GM18517 (cell line): Measurements from ENCODE around the gene SERPIND1.

Experiments
- ATAC-seq: cut with Tn5 transposase; IDR thresholded peaks from one replicate; pipeline ENCODE4 v1.9.1; 2021; ENCODE audit warnings: mild to moderate bottlenecking, moderate library complexity; ENCODE audit not compliant: unreplicated experiment

SERPIND1 gene

GRCh38 chr22:20771918-20772625 is 1.8 kb upstream of the SERPIND1 start:
- ATAC-seq, result no peak

DNA sequence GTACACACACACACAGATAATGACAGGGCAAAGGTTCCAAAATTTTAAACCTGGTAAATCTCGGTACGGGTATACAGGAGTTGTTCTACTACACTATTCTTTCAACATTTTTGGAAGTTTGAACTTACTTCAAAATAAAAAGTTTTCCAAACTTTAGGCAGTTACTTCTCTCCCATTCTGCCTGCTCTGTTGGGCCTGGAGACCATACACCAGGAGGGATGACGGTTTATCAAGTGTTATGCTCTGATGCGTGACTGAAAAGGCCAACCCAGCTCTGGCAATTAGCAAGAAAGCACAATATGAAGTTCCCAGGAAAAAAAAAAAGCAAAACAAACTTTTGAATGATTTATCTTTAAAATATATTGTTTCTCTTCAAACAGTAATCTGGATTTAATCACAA is 969 bp downstream of the SERPIND1 start:
- ATAC-seq, result no peak

DNA sequence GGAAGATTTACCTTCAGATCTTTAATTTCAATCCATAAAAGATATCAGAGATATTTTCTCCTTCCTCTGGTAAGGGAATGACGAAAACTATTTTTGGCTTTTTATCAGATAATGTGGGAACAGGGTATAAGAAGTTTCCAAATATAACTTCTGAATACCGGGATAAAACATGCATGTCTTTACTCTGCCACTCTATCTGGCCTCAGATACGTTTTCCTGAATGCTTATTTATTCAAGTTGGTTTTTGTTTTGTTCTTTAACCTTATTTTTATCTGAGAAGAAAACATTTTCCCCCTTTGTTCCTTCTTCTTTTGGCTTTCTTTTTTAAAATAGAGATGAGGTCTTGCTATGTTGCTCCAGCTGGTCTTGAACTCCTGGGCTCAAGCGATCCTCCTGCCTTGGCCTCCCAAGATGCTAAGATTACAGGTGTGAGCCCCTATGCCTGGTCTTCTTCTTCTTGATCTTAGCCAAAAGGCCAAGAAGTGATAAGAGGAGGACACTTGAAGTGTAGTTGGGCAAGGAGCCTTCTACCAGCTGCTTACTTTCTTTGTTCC is 1.5 kb downstream of the SERPIND1 start:
- no peak for ATAC-seq

GRCh38 chr22:20776624-20777405 is 2.9 kb downstream of the SERPIND1 start:
- ATAC-seq, result no peak

GRCh38 chr22:20777420-20778177 is 3.7 kb downstream of the SERPIND1 start:
- no peak for ATAC-seq

GRCh38 chr22:20779014-20779817 is 5.3 kb downstream of the SERPIND1 start:
- no peak for ATAC-seq

GRCh38 chr22:20779818-20780158 is 5.9 kb downstream of the SERPIND1 start:
- ATAC-seq, result no peak

GRCh38 chr22:20781272-20781990 is 7.5 kb downstream of the SERPIND1 start:
- ATAC-seq, result no peak

- no peak for ATAC-seq
Measured at GRCh38 chr22:20782083-20782482, 8.2 kb downstream of the SERPIND1 start.

DNA sequence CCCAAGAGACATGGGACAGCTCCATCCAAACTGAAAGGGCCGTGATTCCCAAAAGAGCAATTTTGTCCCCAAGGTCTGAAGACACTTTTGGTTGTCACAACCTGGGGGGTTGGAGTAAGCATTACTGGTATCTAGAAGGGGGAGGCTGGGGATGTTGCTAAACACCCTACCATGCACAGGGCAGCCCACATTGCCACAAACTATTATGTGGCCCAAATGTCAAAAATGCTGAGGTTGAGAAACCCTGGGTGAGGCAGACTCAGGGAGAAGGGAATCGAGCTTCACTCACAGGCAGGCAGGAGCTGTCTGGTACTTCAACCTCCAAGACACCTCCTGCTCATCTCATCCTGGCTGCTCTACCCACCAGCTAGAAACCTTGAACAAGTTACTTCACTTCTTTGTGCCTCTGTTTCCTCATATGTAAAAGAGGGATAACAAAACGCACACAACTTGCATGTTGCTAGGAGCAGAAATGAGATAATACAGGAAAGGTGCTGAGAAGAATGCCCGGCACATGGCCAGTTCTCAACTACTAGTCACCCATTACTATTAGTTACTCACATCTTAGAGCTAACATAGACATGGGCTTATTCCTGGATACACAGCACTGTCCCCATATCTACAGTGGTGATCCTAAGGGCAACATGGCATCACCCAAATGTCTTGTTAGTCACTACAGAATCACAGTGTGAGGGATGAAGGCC is 8.8 kb downstream of the SERPIND1 start:
- ATAC-seq, result no peak

DNA sequence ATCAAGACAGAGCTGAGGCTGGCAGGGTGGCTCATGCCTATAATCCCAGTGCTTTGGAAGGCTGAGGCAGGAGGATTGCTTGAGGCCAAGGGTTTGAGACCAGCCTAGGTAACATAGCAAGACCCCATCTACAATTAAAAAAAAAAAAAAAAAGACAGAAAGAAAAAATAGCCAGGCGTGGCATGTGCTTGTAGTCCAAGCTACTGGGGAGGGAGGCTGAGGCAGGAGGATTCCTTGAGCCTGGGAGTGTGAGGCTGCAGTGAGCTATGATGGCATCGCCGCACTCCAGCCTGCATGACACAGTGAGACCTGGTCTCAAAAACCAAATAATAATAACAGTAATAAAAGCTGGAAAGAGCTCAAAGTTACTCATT is 9.4 kb downstream of the SERPIND1 start:
- no peak for ATAC-seq

DNA sequence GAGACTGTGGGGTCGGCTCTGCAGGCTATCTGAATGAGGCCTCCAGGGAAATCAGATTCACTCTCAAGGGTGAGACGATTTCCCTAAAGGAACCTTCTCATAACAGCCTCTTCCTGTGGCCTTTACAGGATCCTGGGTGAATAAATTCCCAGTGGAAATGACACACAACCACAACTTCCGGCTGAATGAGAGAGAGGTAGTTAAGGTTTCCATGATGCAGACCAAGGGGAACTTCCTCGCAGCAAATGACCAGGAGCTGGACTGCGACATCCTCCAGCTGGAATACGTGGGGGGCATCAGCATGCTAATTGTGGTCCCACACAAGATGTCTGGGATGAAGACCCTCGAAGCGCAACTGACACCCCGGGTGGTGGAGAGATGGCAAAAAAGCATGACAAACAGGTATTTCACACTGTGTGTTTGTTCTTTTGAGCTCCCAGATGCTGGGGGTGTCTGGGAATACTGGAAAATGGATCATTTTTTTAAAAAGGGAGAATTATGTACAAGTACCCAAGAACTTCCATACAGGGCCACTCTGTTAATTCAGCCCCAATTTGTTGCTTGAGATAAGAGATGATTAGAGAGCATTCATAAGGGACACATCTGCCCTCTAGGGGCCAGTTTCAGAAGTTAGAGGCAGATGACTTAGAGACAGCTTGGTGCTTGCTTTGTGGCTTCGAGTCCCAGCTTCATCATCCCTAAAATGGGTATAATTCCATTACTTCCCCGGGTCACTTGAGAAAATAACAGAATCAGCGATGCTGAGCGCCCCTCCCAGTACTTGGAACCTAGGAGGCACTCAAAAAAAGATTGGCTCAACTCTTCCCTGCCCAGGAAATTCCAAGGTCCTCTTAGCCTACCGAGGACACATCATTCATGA is 10.2 kb downstream of the SERPIND1 start:
- ATAC-seq, result no peak

GRCh38 chr22:20785415-20785814 is 11.5 kb downstream of the SERPIND1 start:
- no peak for ATAC-seq

GRCh38 chr22:20786048-20786447 is 12.1 kb downstream of the SERPIND1 start:
- no peak for ATAC-seq

GRCh38 chr22:20786536-20786979 is 12.6 kb downstream of the SERPIND1 start:
- no peak for ATAC-seq

GRCh38 chr22:20787223-20787622 is 13.3 kb downstream of the SERPIND1 start:
- no peak for ATAC-seq

- no peak for ATAC-seq
Measured at GRCh38 chr22:20787746-20788626, 14.1 kb downstream of the SERPIND1 start.
